UCSD-AML1 (cell line): ENCODE measurements around the gene OSBP2.

ENCODE experiments used
- DNase-seq: peaks from one replicate; lab custom pipeline; 2025; ENCODE audit not compliant: unreplicated experiment; lab: John Stamatoyannopoulos, UW

OSBP2 gene

GRCh38 chr22:30830907-30831306 is 136.2 kb downstream of the OSBP2 start:
- no peak for DNase-seq

GRCh38 chr22:30832407-30832987 is 137.8 kb downstream of the OSBP2 start:
- DNase-seq = no peak

- no peak for DNase-seq
Observed at GRCh38 chr22:30833322-30833721, 138.6 kb downstream of the OSBP2 start.

- no peak for DNase-seq
Observed at GRCh38 chr22:30837531-30837930, 142.9 kb downstream of the OSBP2 start.

- DNase-seq = no peak
Observed at GRCh38 chr22:30838111-30838510, 143.4 kb downstream of the OSBP2 start.

GRCh38 chr22:30841273-30841672 is 146.6 kb downstream of the OSBP2 start:
- DNase-seq = no peak

GRCh38 chr22:30843245-30843644 is 148.6 kb downstream of the OSBP2 start:
- DNase-seq = no peak

- DNase-seq = no peak
Observed at GRCh38 chr22:30847583-30847982, 152.9 kb downstream of the OSBP2 start.

- no peak for DNase-seq
Observed at GRCh38 chr22:30855266-30855665, 160.6 kb downstream of the OSBP2 start.

- no peak for DNase-seq
Observed at GRCh38 chr22:30855677-30856518, 161.2 kb downstream of the OSBP2 start.

- DNase-seq = no peak
Observed at GRCh38 chr22:30856741-30857502, 162.2 kb downstream of the OSBP2 start.

- no peak for DNase-seq
Observed at GRCh38 chr22:30857791-30858190, 163.1 kb downstream of the OSBP2 start.

GRCh38 chr22:30858976-30859713 is 164.5 kb downstream of the OSBP2 start:
- DNase-seq = no peak

- no peak for DNase-seq
Observed at GRCh38 chr22:30859714-30860095, 165.0 kb downstream of the OSBP2 start.

- no peak for DNase-seq
Observed at GRCh38 chr22:30860176-30861105, 165.8 kb downstream of the OSBP2 start.

- DNase-seq = no peak
Observed at GRCh38 chr22:30861131-30861530, 166.5 kb downstream of the OSBP2 start.

GRCh38 chr22:30861688-30862552 is 167.2 kb downstream of the OSBP2 start:
- DNase-seq = no peak

GRCh38 chr22:30863081-30863833 is 168.6 kb downstream of the OSBP2 start:
- no peak for DNase-seq
